T-cell (primary cell): Measurements from ENCODE around the gene GSTM5. TPM values are rescaled to one million over a fixed set of nuclear protein-coding genes. Genes with fewer than 3 reads are reported as not detected.

Experiments
- ATAC-seq, 4 experiments: fragments of 200-7000 bp in 3 of 4; fragments of 150-1000 bp in 1 of 4; cut with Tn5 transposase; replicated peaks in 1 of 4; 1 replicate in 3 of 4; 2 replicates in 1 of 4; pipeline ENCODE4 v1.10.0; 2021; ENCODE audit warnings: moderate library complexity in 3 of 4, mild to moderate bottlenecking in 2 of 4, moderate number of reproducible peaks in 1 of 4
- CTCF ChIA-PET, 2 donors: fragments of 300-600 bp; sonication (Branson Sonifier 250); formaldehyde crosslinking; loops; one replicate each; lab custom pipeline; 2022; ENCODE audit warnings: antibody characterized with exemption in 2 of 2; lab: Charles Lee
- POLR2A ChIA-PET, 2 donors: fragments of 300-600 bp; sonication (Branson Sonifier 250); formaldehyde crosslinking; loops; one replicate each; lab custom pipeline; 2022; ENCODE audit warnings: antibody characterized with exemption in 2 of 2; lab: Charles Lee
- DNase-seq, 35 experiments: peaks; one replicate each; pipeline versions ENCODE4 v3.0.0 to v3.0.0-alpha.2; 2013 to 2023
- H3K27ac ChIP-seq: one replicate; pipeline ENCODE4 v1.5.1; 2013; ENCODE audit warnings: low read length
- H3K27me3 ChIP-seq, 2 experiments: replicated peaks in 1 of 2; 1 replicate in 1 of 2; 2 replicates in 1 of 2; pipeline versions ENCODE4 v1.6.1 to v1.7.0; 2013; ENCODE audit warnings: low read length in 1 of 2, mixed read lengths in 1 of 2; ENCODE audit not compliant: control insufficient read depth in 2 of 2, insufficient read depth in 2 of 2; ENCODE audit errors: extremely low read depth in 1 of 2
- H3K36me3 ChIP-seq, 2 donors: 1 replicate in 1 of 2; 2 replicates in 1 of 2; pipeline versions ENCODE4 v1.6.1 to v1.7.0; 2013; ENCODE audit warnings: low read length in 1 of 2; ENCODE audit not compliant: control insufficient read depth in 2 of 2, insufficient read depth in 1 of 2; ENCODE audit errors: extremely low read depth in 1 of 2
- H3K4me1 ChIP-seq, 2 experiments: 1 replicate in 1 of 2; 2 replicates in 1 of 2; pipeline versions ENCODE4 v1.6.1 to v1.7.0; 2013; ENCODE audit warnings: low read length in 2 of 2, mixed read lengths in 1 of 2; ENCODE audit not compliant: insufficient read depth in 2 of 2, control insufficient read depth in 1 of 2; ENCODE audit errors: extremely low read depth in 1 of 2
- H3K4me3 ChIP-seq, 2 donors: 1 replicate in 1 of 2; 2 replicates in 1 of 2; pipeline versions ENCODE4 v1.5.1 to v1.7.0; 2013; ENCODE audit warnings: mild to moderate bottlenecking in 2 of 2, low read length in 1 of 2, moderate library complexity in 1 of 2; ENCODE audit not compliant: control insufficient read depth in 1 of 2; ENCODE audit errors: extremely low read depth in 1 of 2
- H3K9me3 ChIP-seq: 2 replicates; pipeline ENCODE4 v1.7.0; 2013
- H3K27ac Mint-ChIP-seq, 2 donors: one replicate each; pipeline ENCODE4 v1.8.0; 2020 to 2021; ENCODE audit warnings: mild to moderate bottlenecking in 2 of 2, mixed read lengths in 2 of 2
- H3K27me3 Mint-ChIP-seq, 2 donors: one replicate each; pipeline ENCODE4 v1.8.0; 2021 to 2022; ENCODE audit warnings: mixed read lengths in 2 of 2
- H3K36me3 Mint-ChIP-seq: one replicate; pipeline ENCODE4 v1.8.0; 2021; ENCODE audit warnings: mixed read lengths
- H3K4me1 Mint-ChIP-seq, 3 donors: one replicate each; pipeline ENCODE4 v1.8.0; 2020 to 2022; ENCODE audit warnings: mixed read lengths in 3 of 3, mild to moderate bottlenecking in 1 of 3
- H3K4me3 Mint-ChIP-seq, 3 donors: one replicate each; pipeline ENCODE4 v1.8.0; 2020 to 2022; ENCODE audit warnings: mild to moderate bottlenecking in 3 of 3, mixed read lengths in 3 of 3, moderate library complexity in 3 of 3
- H3K9me3 Mint-ChIP-seq, 3 donors: one replicate each; pipeline ENCODE4 v1.8.0; 2020 to 2022; ENCODE audit warnings: mixed read lengths in 3 of 3
- WGBS: methylation state at CpG from one replicate; pipeline ENCODE4 v1.1.5; 2013; ENCODE audit warnings: missing lambda C conversion rate; ENCODE audit not compliant: insufficient coverage; 5-methylcytosine and 5-hydroxymethylcytosine counted together
- total RNA-seq, 35 experiments: library from RNA in 6 of 35; stranded (reverse) in 6 of 35; fragments of 120-200 nt in 1 of 35; gene quantifications; one replicate each; pipeline versions ENCODE4 v1.2.1 to v1.2.4 and lab custom pipeline; 2013 to 2026

Gene GSTM5
- total RNA-seq, 5 donors from 2014 or later (not counting 1 experiment from before 2014, with no cell fraction given): 0.12 to 0.63 (median 0.23) TPM

- H3K4me3 Mint-ChIP-seq: no peak overlapping the region
- no peaks in the 10 kb centered on the region for H3K9me3 Mint-ChIP-seq
- Histone ChIP-seq H3K36me3 (no peaks in the 10 kb centered on the region), H3K27ac (no peak overlapping the region), H3K9me3 (no peaks in the 10 kb centered on the region), H3K27me3 (peaks cover 0 to 28% of the 10 kb centered on the region in 2 experiments), H3K4me1 (no peaks in the 10 kb centered on the region), H3K4me3 (no peak overlapping the region)
- ATAC-seq (no peak), DNase-seq (peak in 1 of 35 experiments; percentile 17)
- ChIA-PET CTCF (no interaction called here), POLR2A (no interaction called here)
- H3K27ac Mint-ChIP-seq: no peak overlapping the region
- peaks cover 0 to 2% of the 10 kb centered on the region in 2 donors for H3K27me3 Mint-ChIP-seq
- H3K36me3 Mint-ChIP-seq: no peaks in the 10 kb centered on the region
- WGBS: 81% methylated on average over 5 of the region's 7 CpGs
- H3K4me1 Mint-ChIP-seq: no peaks in the 10 kb centered on the region
These were observed 48.7 kb downstream of the GSTM5 start for GRCh38 chr1:109760581-109761226.

GRCh38 chr1:109761227-109762038 lies 49.4 kb downstream of the GSTM5 start:
- 87% methylated on average over 10 of the region's 14 CpGs for WGBS
- POLR2A ChIA-PET: no interaction called here
- ATAC-seq (no peak), DNase-seq (peak in 2 of 35 experiments; percentile 7 to 16)
- Mint-ChIP-seq H3K27ac (no peak overlapping the region), H3K4me3 (no peak overlapping the region), H3K9me3 (no peaks in the 10 kb centered on the region), H3K27me3 (peaks cover 0 to 1% of the 10 kb centered on the region in 2 donors), H3K36me3 (no peaks in the 10 kb centered on the region), H3K4me1 (no peaks in the 10 kb centered on the region)
- peaks cover 0 to 28% of the 10 kb centered on the region in 2 experiments for H3K27me3 ChIP-seq
- no peak overlapping the region for H3K27ac ChIP-seq
- no peaks in the 10 kb centered on the region for H3K4me1 ChIP-seq
- CTCF ChIA-PET: no interaction called here
- no peaks in the 10 kb centered on the region for H3K9me3 ChIP-seq
- H3K36me3 ChIP-seq: no peaks in the 10 kb centered on the region
- H3K4me3 ChIP-seq: no peak overlapping the region

- no peak overlapping the region for H3K4me3 Mint-ChIP-seq
- no peaks in the 10 kb centered on the region for H3K36me3 Mint-ChIP-seq
- ATAC-seq (no peak), DNase-seq (peak in 1 of 35 experiments; percentile 5)
- Histone ChIP-seq H3K36me3 (no peaks in the 10 kb centered on the region), H3K27me3 (peaks cover 0 to 26% of the 10 kb centered on the region in 2 experiments), H3K4me3 (no peak overlapping the region), H3K4me1 (no peaks in the 10 kb centered on the region), H3K27ac (no peak overlapping the region), H3K9me3 (no peaks in the 10 kb centered on the region)
- ChIA-PET CTCF (no interaction called here), POLR2A (no interaction called here)
- no peaks in the 10 kb centered on the region for H3K9me3 Mint-ChIP-seq
- 91% methylated on average over 3 of the region's 7 CpGs for WGBS
- no peaks in the 10 kb centered on the region for H3K4me1 Mint-ChIP-seq
- peaks cover 0 to 1% of the 10 kb centered on the region in 2 donors for H3K27me3 Mint-ChIP-seq
- H3K27ac Mint-ChIP-seq: no peak overlapping the region
These were observed 50.1 kb downstream of the GSTM5 start for GRCh38 chr1:109762039-109762585.

GRCh38 chr1:109762821-109763645 lies 51.0 kb downstream of the GSTM5 start:
- ATAC-seq (peak in 1 of 4 experiments; percentile 24), DNase-seq (peak in 1 of 35 experiments; percentile 18)
- Histone ChIP-seq H3K36me3 (no peaks in the 10 kb centered on the region), H3K4me3 (no peak overlapping the region), H3K27ac (no peak overlapping the region), H3K9me3 (no peaks in the 10 kb centered on the region), H3K27me3 (peaks cover 0 to 26% of the 10 kb centered on the region in 2 experiments), H3K4me1 (no peaks in the 10 kb centered on the region)
- H3K36me3 Mint-ChIP-seq: no peaks in the 10 kb centered on the region
- ChIA-PET CTCF (no interaction called here), POLR2A (no interaction called here)
- peaks cover 0 to 1% of the 10 kb centered on the region in 2 donors for H3K27me3 Mint-ChIP-seq
- no peak overlapping the region for H3K27ac Mint-ChIP-seq
- H3K4me1 Mint-ChIP-seq: no peaks in the 10 kb centered on the region
- WGBS: 80% methylated on average over 6 of the region's 11 CpGs
- no peak overlapping the region for H3K4me3 Mint-ChIP-seq
- H3K9me3 Mint-ChIP-seq: no peaks in the 10 kb centered on the region

- WGBS: 66% methylated on average over 11 of the region's 11 CpGs
- ATAC-seq: no peak
- H3K4me1 Mint-ChIP-seq: no peaks in the 10 kb centered on the region
These were observed 51.8 kb downstream of the GSTM5 start, which contains the start of gene EPS8L3 for GRCh38 chr1:109763646-109764415. TSS of gene EPS8L3 (minus strand) at chr1:109763923. CDS start at chr1:109761749, 2,174 bp downstream.

More at GRCh38 chr1:109763646-109764415, 51.8 kb downstream of the GSTM5 start, which contains the start of gene EPS8L3:
- Histone ChIP-seq H3K9me3 (no peaks in the 10 kb centered on the region), H3K36me3 (no peaks in the 10 kb centered on the region), H3K27ac (no peak within 1 kb of the TSS), H3K4me3 (no peak within 1 kb of the TSS), H3K27me3 (peaks cover 0 to 26% of the 10 kb centered on the region in 2 experiments), H3K4me1 (no peaks in the 10 kb centered on the region)
- Mint-ChIP-seq H3K36me3 (no peaks in the 10 kb centered on the region), H3K27me3 (peaks cover 0 to 1% of the 10 kb centered on the region in 2 donors), H3K4me3 (no peak within 1 kb of the TSS), H3K9me3 (no peaks in the 10 kb centered on the region), H3K27ac (no peak within 1 kb of the TSS)
- CTCF ChIA-PET: no interaction called here
- peak in 1 of 35 experiments; percentile 20 for DNase-seq
- POLR2A ChIA-PET: no interaction called here
